PC-9 (cell line): ENCODE measurements around the gene PUS10.

Source experiments
- CTCF ChIP-seq: fragments of 200-600 bp; sonication (generic); conservative IDR thresholded peaks from 2 replicates; pipeline ENCODE4 v1.6.1; 2017; ENCODE audit warnings: mixed run types, antibody characterized with exemption, mild to moderate bottlenecking, moderate library complexity
- EZH2 ChIP-seq: fragments of 200-600 bp; sonication (generic); IDR thresholded peaks from 2 replicates; pipeline ENCODE4 v1.8.0; 2017; ENCODE audit warnings: antibody characterized with exemption, low read depth

- TF ChIP-seq CTCF (no peak), EZH2 (no peak)
These were observed 25.1 kb downstream of the PUS10 start for GRCh38 chr2:60992985-60993392.
